ENCODE measurements around the gene DACT1. TPM values are rescaled to one million over a fixed set of nuclear protein-coding genes. Genes with fewer than 3 reads are reported as not detected.

The DACT1 gene
- total and polyA plus RNA-seq, 2 donors from 2014 or later = 2.1 to 18.6 TPM

DNA sequence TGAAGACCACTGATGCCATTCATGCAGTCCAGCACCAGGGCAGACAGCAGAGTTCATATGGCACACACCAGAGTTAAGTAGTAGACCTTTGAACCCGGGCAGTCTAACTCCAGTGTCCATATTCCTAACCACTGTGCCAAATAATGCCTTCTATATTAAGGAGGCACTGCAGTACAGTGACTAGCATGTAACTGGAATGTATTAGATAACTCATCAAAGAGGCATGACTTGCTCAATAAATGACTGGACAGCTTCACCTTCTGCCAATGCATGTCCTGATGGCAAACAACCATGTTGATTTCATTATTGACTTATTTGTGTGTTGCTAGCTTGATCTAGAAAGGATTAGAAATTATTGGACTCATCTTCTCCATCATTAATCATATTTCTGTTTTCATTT lies 40.2 kb downstream of the DACT1 start:
- no peak for FAIRE-seq
- Histone ChIP-seq H3K27ac (ENCODE audit: low read depth in 2 of 2, low read length in 2 of 2) (no peak overlapping the region), H3K36me3 (ENCODE audit: control insufficient read depth in 2 of 3, insufficient read depth in 3 of 3, low read length in 3 of 3) (no peaks in the 10 kb centered on the region), H3K9me3 (ENCODE audit: control insufficient read depth in 2 of 3, insufficient read depth in 1 of 3, low read length in 3 of 3) (no peaks in the 10 kb centered on the region), H3K27me3 (ENCODE audit: control insufficient read depth, insufficient read depth, low read length) (no peaks in the 10 kb centered on the region), H3K9ac (ENCODE audit: low read length in 3 of 3) (no peak overlapping the region), H3K4me3 (ENCODE audit: low read length in 3 of 3) (no peak overlapping the region), H3K4me1 (ENCODE audit: control insufficient read depth in 2 of 3, insufficient read depth in 2 of 3, low read depth in 1 of 3, low read length in 3 of 3) (no peaks in the 10 kb centered on the region)
- DNase-seq = no peak
- TF ChIP-seq, protein P1, sequence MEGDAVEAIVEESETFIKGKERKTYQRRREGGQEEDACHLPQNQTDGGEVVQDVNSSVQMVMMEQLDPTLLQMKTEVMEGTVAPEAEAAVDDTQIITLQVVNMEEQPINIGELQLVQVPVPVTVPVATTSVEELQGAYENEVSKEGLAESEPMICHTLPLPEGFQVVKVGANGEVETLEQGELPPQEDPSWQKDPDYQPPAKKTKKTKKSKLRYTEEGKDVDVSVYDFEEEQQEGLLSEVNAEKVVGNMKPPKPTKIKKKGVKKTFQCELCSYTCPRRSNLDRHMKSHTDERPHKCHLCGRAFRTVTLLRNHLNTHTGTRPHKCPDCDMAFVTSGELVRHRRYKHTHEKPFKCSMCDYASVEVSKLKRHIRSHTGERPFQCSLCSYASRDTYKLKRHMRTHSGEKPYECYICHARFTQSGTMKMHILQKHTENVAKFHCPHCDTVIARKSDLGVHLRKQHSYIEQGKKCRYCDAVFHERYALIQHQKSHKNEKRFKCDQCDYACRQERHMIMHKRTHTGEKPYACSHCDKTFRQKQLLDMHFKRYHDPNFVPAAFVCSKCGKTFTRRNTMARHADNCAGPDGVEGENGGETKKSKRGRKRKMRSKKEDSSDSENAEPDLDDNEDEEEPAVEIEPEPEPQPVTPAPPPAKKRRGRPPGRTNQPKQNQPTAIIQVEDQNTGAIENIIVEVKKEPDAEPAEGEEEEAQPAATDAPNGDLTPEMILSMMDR (IDR thresholded peaks at IDR 0.05; ENCODE audit: borderline replicate concordance, extremely low read depth, insufficient read depth) = no peak
- intact Hi-C loops (cut with DNase I) = no loop called here

DNA sequence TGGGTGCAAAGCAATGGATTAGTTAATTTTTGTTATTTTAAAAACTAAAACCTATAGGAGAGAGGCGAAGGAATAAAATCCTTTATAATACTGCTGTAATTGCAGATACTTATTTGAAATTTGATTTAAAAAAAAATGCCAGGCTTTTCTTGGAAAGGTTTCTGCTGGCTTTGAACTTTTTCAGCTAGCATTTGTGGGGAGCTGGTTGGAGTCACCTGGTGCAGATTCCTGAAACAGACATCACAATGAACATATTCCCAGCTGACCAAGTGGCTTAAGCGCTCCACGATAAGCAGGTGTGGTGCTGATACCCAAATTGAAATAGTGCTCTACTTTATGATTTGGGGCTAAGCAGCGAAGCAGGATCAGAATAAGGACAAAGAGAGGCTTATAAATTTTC lies 42.9 kb downstream of the DACT1 start:
- H3K27ac ChIP-seq (ENCODE audit: low read depth in 2 of 2, low read length in 2 of 2) = no peak overlapping the region
- H3K27me3 ChIP-seq (ENCODE audit: control insufficient read depth, insufficient read depth, low read length) = no peaks in the 10 kb centered on the region
- no peaks in the 10 kb centered on the region for H3K4me1 ChIP-seq (ENCODE audit: control insufficient read depth in 2 of 3, insufficient read depth in 2 of 3, low read depth in 1 of 3, low read length in 3 of 3)
- no peak overlapping the region for H3K9ac ChIP-seq (ENCODE audit: low read length in 3 of 3)
- intact Hi-C loops (cut with DNase I) = no loop called here
- DNase-seq (no peak), FAIRE-seq (no peak)
- H3K36me3 ChIP-seq (ENCODE audit: control insufficient read depth in 2 of 3, insufficient read depth in 3 of 3, low read length in 3 of 3) = no peaks in the 10 kb centered on the region
- H3K9me3 ChIP-seq (ENCODE audit: control insufficient read depth in 2 of 3, insufficient read depth in 1 of 3, low read length in 3 of 3) = no peaks in the 10 kb centered on the region
- TF ChIP-seq, protein P1 (IDR thresholded peaks at IDR 0.05; ENCODE audit: borderline replicate concordance, extremely low read depth, insufficient read depth) = no peak
- no peak overlapping the region for H3K4me3 ChIP-seq (ENCODE audit: low read length in 3 of 3)

DNA sequence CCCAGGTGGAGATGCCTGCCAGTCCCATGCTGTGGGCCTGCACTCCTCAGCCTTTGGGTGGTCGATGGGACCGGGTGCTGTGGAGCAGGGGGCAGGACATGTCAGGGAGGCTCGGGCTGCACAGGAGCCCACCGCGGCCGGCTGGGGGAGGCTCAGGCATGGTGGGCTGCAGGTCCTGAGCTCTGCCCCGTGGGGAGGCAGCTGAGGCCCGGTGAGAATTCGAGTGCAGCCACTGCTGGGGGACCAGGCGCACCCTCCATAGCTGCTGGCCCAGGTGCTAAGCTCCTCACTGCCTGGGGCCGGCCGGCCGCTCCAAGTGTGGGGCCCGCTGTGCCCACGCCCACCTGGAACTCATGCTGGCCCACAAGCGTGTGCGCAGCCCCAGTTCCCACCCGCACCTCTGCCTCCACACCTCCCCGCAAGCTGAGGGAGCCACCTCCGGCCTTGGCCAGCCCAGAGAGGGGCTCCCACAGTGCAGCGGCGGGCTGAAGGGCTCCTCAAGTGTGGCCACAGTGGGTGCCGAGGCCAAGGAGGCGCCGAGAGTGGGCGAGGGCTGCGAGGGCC lies 49.6 kb downstream of the DACT1 start:
- intact Hi-C loops (cut with DNase I) = no loop called here
- Histone ChIP-seq H3K27ac (ENCODE audit: low read depth in 2 of 2, low read length in 2 of 2) (no peak overlapping the region), H3K27me3 (ENCODE audit: control insufficient read depth, insufficient read depth, low read length) (no peaks in the 10 kb centered on the region), H3K9me3 (ENCODE audit: control insufficient read depth in 2 of 3, insufficient read depth in 1 of 3, low read length in 3 of 3) (no peaks in the 10 kb centered on the region), H3K4me1 (ENCODE audit: control insufficient read depth in 2 of 3, insufficient read depth in 2 of 3, low read depth in 1 of 3, low read length in 3 of 3) (no peaks in the 10 kb centered on the region), H3K4me3 (ENCODE audit: low read length in 3 of 3) (no peak overlapping the region), H3K9ac (ENCODE audit: low read length in 3 of 3) (no peak overlapping the region), H3K36me3 (ENCODE audit: control insufficient read depth in 2 of 3, insufficient read depth in 3 of 3, low read length in 3 of 3) (no peaks in the 10 kb centered on the region)
- no peak for FAIRE-seq
- TF ChIP-seq, protein P1 (IDR thresholded peaks at IDR 0.05; ENCODE audit: borderline replicate concordance, extremely low read depth, insufficient read depth) = no peak
- DNase-seq = peak in 1 of 5 donors; percentile 73

Measured in kidney (tissue), 14 donors.